HCT116 (cell line): ENCODE results near the gene PRR36. TPM values are rescaled to one million over a fixed set of nuclear protein-coding genes. Genes with fewer than 3 reads are reported as not detected.

Experiments
- ATAC-seq: fragments of 200-7000 bp; cut with Tn5 transposase; 2 replicates; pipeline ENCODE4 v1.9.1; 2020; ENCODE audit warnings: mild to moderate bottlenecking, moderate library complexity
- BruUV-seq: library from RNA; stranded (reverse); fragments of 400-500 nt; replicated peaks from 2 replicates; lab custom pipeline; 2021; lab: Mats Ljungman, UMichigan
- CTCF ChIA-PET: fragments of 300-600 bp; sonication (Branson Sonifier 250); formaldehyde crosslinking; loops from one replicate; lab custom pipeline; 2021; ENCODE audit warnings: antibody characterized with exemption; lab: Charles Lee
- POLR2A ChIA-PET: fragments of 300-600, 350-600 bp; sonication (Branson Sonifier 250); formaldehyde crosslinking; loops from one replicate; lab custom pipeline; 2021; ENCODE audit warnings: antibody characterized with exemption; lab: Charles Lee
- RAD21 ChIA-PET, 2 experiments: fragments of 300-600 bp; sonication (Branson Sonifier 250); formaldehyde crosslinking; loops; one replicate each; lab custom pipeline; 2023; ENCODE audit warnings: low total read pairs in 2 of 2; ENCODE audit not compliant: uncharacterized antibody in 2 of 2, unreplicated experiment in 2 of 2, low non-redundant PET in 1 of 2; lab: Charles Lee
- DNase-seq: peaks from one replicate; pipeline ENCODE4 v3.0.0-alpha.2; 2010; ENCODE audit warnings: low read depth, low spot score
- H2AFZ ChIP-seq: fragments of 200-600 bp; shearing (Covaris generic), sonication (generic); 2 replicates; pipeline ENCODE4 v1.6.1; 2017; ENCODE audit warnings: low read depth, mixed run types, mixed read lengths, antibody characterized with exemption, low read length; ENCODE audit not compliant: poor library complexity, severe bottlenecking
- H3K27ac ChIP-seq: 2 replicates; pipeline ENCODE4 v1.5.1; 2012; ENCODE audit warnings: low read depth, low read length
- H3K27me3 ChIP-seq: fragments of 200-600 bp; sonication (generic); 2 replicates; pipeline ENCODE4 v1.6.1; 2016; ENCODE audit warnings: mixed run types, low read length, mixed read lengths; ENCODE audit not compliant: insufficient read depth
- H3K36me3 ChIP-seq, 2 experiments: fragments of 200-500 bp in 1 of 2; fragments of 200-600 bp in 1 of 2; sonication (Bioruptor generic) in 1 of 2; sonication (generic) in 1 of 2; 2 replicates each; pipeline versions ENCODE4 v1.5.1 to v1.6.1; 2014 to 2016; ENCODE audit warnings: low read length in 2 of 2, inconsistent platforms in 1 of 2, mixed read lengths in 1 of 2, mixed run types in 1 of 2; ENCODE audit not compliant: insufficient read depth in 2 of 2, control insufficient read depth in 1 of 2
- H3K4me1 ChIP-seq, 2 experiments: fragments of 200-600 bp in 1 of 2; sonication (generic) in 1 of 2; 2 replicates each; pipeline versions ENCODE4 v1.5.1 to v1.6.1; 2012 to 2017; ENCODE audit warnings: low read length in 2 of 2, inconsistent platforms in 1 of 2, mild to moderate bottlenecking in 1 of 2, mixed read lengths in 1 of 2, mixed run types in 1 of 2, moderate library complexity in 1 of 2; ENCODE audit not compliant: insufficient read depth in 2 of 2, control insufficient read depth in 1 of 2
- H3K4me2 ChIP-seq: fragments of 200-600 bp; sonication (generic); 2 replicates; pipeline ENCODE4 v1.6.1; 2017; ENCODE audit warnings: mixed run types, low read length, mixed read lengths
- H3K4me3 ChIP-seq, 2 experiments: fragments of 200-600 bp in 1 of 2; sonication (generic) in 1 of 2; replicated peaks in 1 of 2; 2 replicates each; pipeline ENCODE4 v1.5.1; 2011 to 2016; ENCODE audit warnings: low read length in 2 of 2, control low read depth in 1 of 2, low read depth in 1 of 2, mild to moderate bottlenecking in 1 of 2, mixed read lengths in 1 of 2, mixed run types in 1 of 2
- H3K79me2 ChIP-seq: fragments of 200-600 bp; sonication (generic); 2 replicates; pipeline ENCODE4 v1.6.1; 2017; ENCODE audit warnings: mild to moderate bottlenecking, mixed run types, low read length, moderate library complexity, mixed read lengths; ENCODE audit not compliant: insufficient read depth
- H3K9ac ChIP-seq: fragments of 200-600 bp; sonication (generic); 2 replicates; pipeline ENCODE4 v1.6.1; 2016; ENCODE audit warnings: low read length, mixed read lengths
- H3K9me2 ChIP-seq: fragments of 200-600 bp; sonication (generic), shearing (Covaris generic); 2 replicates; pipeline ENCODE4 v1.6.1; 2017; ENCODE audit warnings: mixed run types, mild to moderate bottlenecking, moderate library complexity; ENCODE audit not compliant: insufficient read depth
- H3K9me3 ChIP-seq, 2 experiments: fragments of 200-500 bp in 1 of 2; fragments of 200-600 bp in 1 of 2; sonication (Bioruptor generic) in 1 of 2; sonication (generic) in 1 of 2; 2 replicates each; pipeline ENCODE4 v1.6.1; 2014 to 2017; ENCODE audit warnings: low read length in 2 of 2, mixed read lengths in 2 of 2, inconsistent platforms in 1 of 2, low read depth in 1 of 2, mild to moderate bottlenecking in 1 of 2, mixed run types in 1 of 2, moderate library complexity in 1 of 2; ENCODE audit not compliant: control insufficient read depth in 1 of 2, insufficient read depth in 1 of 2
- H4K20me1 ChIP-seq: fragments of 200-600 bp; sonication (generic), shearing (Covaris generic); 2 replicates; pipeline ENCODE4 v1.6.1; 2017; ENCODE audit warnings: mixed run types, mild to moderate bottlenecking, moderate library complexity; ENCODE audit not compliant: insufficient read depth
- CTCF ChIP-seq, 3 experiments: fragments of 200-600 bp in 1 of 3; sonication (generic) in 1 of 3; IDR thresholded peaks in 2 of 3; conservative IDR thresholded peaks in 1 of 3; 2 replicates each; pipeline ENCODE4 v1.5.1; 2012 to 2017; ENCODE audit warnings: low read depth in 2 of 3, low read length in 2 of 3, antibody characterized with exemption in 1 of 3, borderline replicate concordance in 1 of 3, control low read depth in 1 of 3, mild to moderate bottlenecking in 1 of 3, mixed read lengths in 1 of 3, mixed run types in 1 of 3, moderate library complexity in 1 of 3; ENCODE audit not compliant: insufficient read depth in 1 of 3
- ELF1 ChIP-seq: IDR thresholded peaks from 2 replicates; pipeline ENCODE4 v1.6.1; 2012; ENCODE audit warnings: low read depth, borderline replicate concordance
- MAX ChIP-seq: IDR thresholded peaks from 2 replicates; pipeline ENCODE4 v1.6.1; 2012
- POLR2AphosphoS5 ChIP-seq: IDR thresholded peaks from 2 replicates; pipeline ENCODE4 v1.6.1; 2011; ENCODE audit warnings: mild to moderate bottlenecking, low read depth, low read length, moderate library complexity
- SRF ChIP-seq: IDR thresholded peaks from 2 replicates; pipeline ENCODE4 v1.6.1; 2012; ENCODE audit warnings: low read depth
- TCF7L2 ChIP-seq: IDR thresholded peaks from 2 replicates; pipeline ENCODE4 v1.7.0; 2011; ENCODE audit warnings: borderline replicate concordance, inconsistent platforms; ENCODE audit not compliant: insufficient read depth, insufficient read length; ENCODE audit errors: extremely low read depth
- YY1 ChIP-seq: IDR thresholded peaks from 2 replicates; pipeline ENCODE4 v1.6.1; 2011; ENCODE audit warnings: low read length, low read depth, moderate library complexity, mild to moderate bottlenecking; ENCODE audit not compliant: insufficient replicate concordance; ENCODE audit errors: extremely low read depth
- intact Hi-C: fragments of 100-400 bp; cut with micrococcal nuclease; formaldehyde crosslinking; loops from 2 replicates; pipeline ENCODE4 v1.10.0; 2022
- total RNA-seq: library from RNA; stranded (reverse); gene quantifications from one replicate; pipeline ENCODE4 v1.2.1, GENCODE V29; 2021; ENCODE audit not compliant: unreplicated experiment
- TF ChIP-seq, protein P1 (sequence below): IDR thresholded peaks from 2 replicates; pipeline ENCODE4 v1.6.1; 2012; ENCODE audit warnings: low read depth

The PRR36 gene
- total RNA-seq, 1 experiment from 2014 or later: 7.5 TPM

DNA sequence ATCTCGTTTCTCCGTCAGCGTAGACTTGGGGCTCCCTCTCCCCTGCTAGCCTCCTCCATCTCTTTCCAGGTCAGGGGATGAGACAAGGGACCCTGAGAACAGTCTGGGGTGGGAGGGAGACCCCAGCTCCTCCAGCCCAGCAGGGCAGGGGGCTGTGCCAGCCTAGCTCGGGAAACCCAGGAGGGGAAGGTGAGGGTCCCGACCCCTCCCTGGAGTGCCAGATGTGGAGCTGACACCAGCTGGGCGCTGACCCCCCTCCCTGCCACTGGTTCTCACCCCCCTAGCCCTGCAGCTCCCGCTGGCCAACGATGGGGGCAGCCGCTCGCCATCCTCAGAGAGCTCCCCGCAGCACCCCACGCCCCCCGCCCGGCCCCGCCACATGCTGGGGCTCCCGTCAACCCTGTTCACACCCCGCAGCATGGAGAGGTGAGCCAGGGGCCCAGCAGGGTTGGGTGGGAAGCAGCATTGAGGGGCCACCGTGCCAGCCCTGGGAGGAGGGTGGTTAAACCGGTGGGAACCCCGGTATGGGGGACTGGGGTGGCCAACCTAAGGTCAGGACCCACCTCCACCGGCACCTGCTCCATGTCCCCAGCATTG, 35.4 kb upstream of the PRR36 start (continued):
- TF ChIP-seq, protein P1, sequence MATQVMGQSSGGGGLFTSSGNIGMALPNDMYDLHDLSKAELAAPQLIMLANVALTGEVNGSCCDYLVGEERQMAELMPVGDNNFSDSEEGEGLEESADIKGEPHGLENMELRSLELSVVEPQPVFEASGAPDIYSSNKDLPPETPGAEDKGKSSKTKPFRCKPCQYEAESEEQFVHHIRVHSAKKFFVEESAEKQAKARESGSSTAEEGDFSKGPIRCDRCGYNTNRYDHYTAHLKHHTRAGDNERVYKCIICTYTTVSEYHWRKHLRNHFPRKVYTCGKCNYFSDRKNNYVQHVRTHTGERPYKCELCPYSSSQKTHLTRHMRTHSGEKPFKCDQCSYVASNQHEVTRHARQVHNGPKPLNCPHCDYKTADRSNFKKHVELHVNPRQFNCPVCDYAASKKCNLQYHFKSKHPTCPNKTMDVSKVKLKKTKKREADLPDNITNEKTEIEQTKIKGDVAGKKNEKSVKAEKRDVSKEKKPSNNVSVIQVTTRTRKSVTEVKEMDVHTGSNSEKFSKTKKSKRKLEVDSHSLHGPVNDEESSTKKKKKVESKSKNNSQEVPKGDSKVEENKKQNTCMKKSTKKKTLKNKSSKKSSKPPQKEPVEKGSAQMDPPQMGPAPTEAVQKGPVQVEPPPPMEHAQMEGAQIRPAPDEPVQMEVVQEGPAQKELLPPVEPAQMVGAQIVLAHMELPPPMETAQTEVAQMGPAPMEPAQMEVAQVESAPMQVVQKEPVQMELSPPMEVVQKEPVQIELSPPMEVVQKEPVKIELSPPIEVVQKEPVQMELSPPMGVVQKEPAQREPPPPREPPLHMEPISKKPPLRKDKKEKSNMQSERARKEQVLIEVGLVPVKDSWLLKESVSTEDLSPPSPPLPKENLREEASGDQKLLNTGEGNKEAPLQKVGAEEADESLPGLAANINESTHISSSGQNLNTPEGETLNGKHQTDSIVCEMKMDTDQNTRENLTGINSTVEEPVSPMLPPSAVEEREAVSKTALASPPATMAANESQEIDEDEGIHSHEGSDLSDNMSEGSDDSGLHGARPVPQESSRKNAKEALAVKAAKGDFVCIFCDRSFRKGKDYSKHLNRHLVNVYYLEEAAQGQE: no peak
- TF ChIP-seq POLR2AphosphoS5 (no peak), MAX (no peak), YY1 (no peak), ELF1 (no peak), TCF7L2 (no peak)

- TF ChIP-seq CTCF (IDR thresholded peaks at IDR 0.05 in 2 of 3, conservative IDR thresholded peaks at IDR 0.05 in 1 of 3; ENCODE audit: borderline replicate concordance in 1 of 3, insufficient read depth in 1 of 3, low read depth in 2 of 3, low read length in 2 of 3) (0 out of 6 replicates have a peak, but pooled peaks of 1 of the 3 experiments have one; percentile 11), SRF (no peak)
- CTCF ChIA-PET: no interaction called here
- Histone ChIP-seq H3K4me2 (no peak overlapping the region), H3K27ac (no peak overlapping the region), H3K4me1 (peaks cover 3 to 14% of the 10 kb centered on the region in 2 experiments; a peak in 2 of 4 replicates), H3K9me3 (no peaks in the 10 kb centered on the region), H4K20me1 (no peaks in the 10 kb centered on the region), H3K9ac (no peak overlapping the region), H2AFZ (no peak overlapping the region), H3K9me2 (no peaks in the 10 kb centered on the region), H3K36me3 (peaks cover 5 to 6% of the 10 kb centered on the region in 2 experiments; a peak in 3 of 4 replicates), H3K4me3 (no peak overlapping the region), H3K79me2 (peaks cover 54% of the 10 kb centered on the region), H3K27me3 (no peaks in the 10 kb centered on the region)
- POLR2A ChIA-PET: interaction anchor here (1.2 kb wide), 1 partner anchor 12 kb away, joined by 7 read pairs; the partner anchor contains the start of gene SNAPC2
- intact Hi-C loops: no loop called here
- DNase-seq: no peak
- no TSS peak for BruUV-seq
- no peak for ATAC-seq
- RAD21 ChIA-PET: no interaction called here
These were observed 34.7 kb upstream of the PRR36 start for GRCh38 chr19:7908742-7909461.
